NCI-H510A (cell line): ENCODE measurements around the gene KRTAP10-5.

Experiments used
- DNase-seq: peaks from one replicate; lab custom pipeline; 2025; lab: John Stamatoyannopoulos, UW

KRTAP10-5 gene

GRCh38 chr21:44529503-44530125 lies 50.8 kb downstream of the KRTAP10-5 start:
- DNase-seq = no peak
